ENCODE data around the gene SBNO1.
"Not testable (repeated sequence)": the region's sequence is repeated elsewhere in the genome, so short reads cannot be mapped to it uniquely, and the experiment has no call there.

The SBNO1 gene

GRCh38 chr12:123388951-123389559, 24.4 kb upstream of the SBNO1 start:
- no peak for DNase-seq (ENCODE audit: low read depth)

GRCh38 chr12:123388177-123388950, 23.7 kb upstream of the SBNO1 start:
- DNase-seq (ENCODE audit: low read depth), result peak; percentile 72

GRCh38 chr12:123387508-123388176, 23.0 kb upstream of the SBNO1 start:
- no peak for DNase-seq (ENCODE audit: low read depth)

- DNase-seq (ENCODE audit: low read depth), result not testable (repeated sequence)
These were observed 20.9 kb upstream of the SBNO1 start for GRCh38 chr12:123385536-123385935.

- DNase-seq (ENCODE audit: low read depth), result no peak
These were observed 20.3 kb upstream of the SBNO1 start for GRCh38 chr12:123384994-123385376.

GRCh38 chr12:123384318-123384993, 19.8 kb upstream of the SBNO1 start:
- no peak for DNase-seq (ENCODE audit: low read depth)

GRCh38 chr12:123382684-123383083, 18.0 kb upstream of the SBNO1 start:
- no peak for DNase-seq (ENCODE audit: low read depth)

GRCh38 chr12:123379391-123379790, 14.7 kb upstream of the SBNO1 start:
- no peak for DNase-seq (ENCODE audit: low read depth)

- DNase-seq (ENCODE audit: low read depth), result not testable (repeated sequence)
These were observed 7.8 kb upstream of the SBNO1 start for GRCh38 chr12:123372415-123372814.

GRCh38 chr12:123371667-123372368, 7.2 kb upstream of the SBNO1 start:
- not testable (repeated sequence) for DNase-seq (ENCODE audit: low read depth)

GRCh38 chr12:123369229-123369628, 4.6 kb upstream of the SBNO1 start:
- no peak for DNase-seq (ENCODE audit: low read depth)

GRCh38 chr12:123368431-123368830, 3.8 kb upstream of the SBNO1 start:
- not testable (repeated sequence) for DNase-seq (ENCODE audit: low read depth)

- DNase-seq (ENCODE audit: low read depth), result no peak
These were observed 2.9 kb upstream of the SBNO1 start for GRCh38 chr12:123367511-123367910.

GRCh38 chr12:123365025-123365917, 624 bp upstream of the SBNO1 start:
- peak; percentile 97 for DNase-seq (ENCODE audit: low read depth)

- DNase-seq (ENCODE audit: low read depth), result peak; percentile 21
These were observed 711 bp downstream of the SBNO1 start for GRCh38 chr12:123363740-123364531.

- DNase-seq (ENCODE audit: low read depth), result no peak
These were observed 1.3 kb downstream of the SBNO1 start for GRCh38 chr12:123363390-123363739.

- DNase-seq (ENCODE audit: low read depth), result no peak
These were observed 6.6 kb downstream of the SBNO1 start for GRCh38 chr12:123358035-123358434.

- no peak for DNase-seq (ENCODE audit: low read depth)
These were observed 8.4 kb downstream of the SBNO1 start for GRCh38 chr12:123356159-123356670.

- DNase-seq (ENCODE audit: low read depth), result no peak
These were observed 10.0 kb downstream of the SBNO1 start for GRCh38 chr12:123354600-123354999.

GRCh38 chr12:123351349-123351748, 13.3 kb downstream of the SBNO1 start:
- DNase-seq (ENCODE audit: low read depth), result no peak
